ENCODE results near the gene DNAJC30. TPM values are rescaled to one million over a fixed set of nuclear protein-coding genes. Genes with fewer than 3 reads are reported as not detected.
A peak's percentile ranks its signal among the peaks of the same experiment; 100 is the strongest.

DNAJC30 gene
- total RNA-seq, 1 donor from 2014 or later, result 14.7 TPM

DNA sequence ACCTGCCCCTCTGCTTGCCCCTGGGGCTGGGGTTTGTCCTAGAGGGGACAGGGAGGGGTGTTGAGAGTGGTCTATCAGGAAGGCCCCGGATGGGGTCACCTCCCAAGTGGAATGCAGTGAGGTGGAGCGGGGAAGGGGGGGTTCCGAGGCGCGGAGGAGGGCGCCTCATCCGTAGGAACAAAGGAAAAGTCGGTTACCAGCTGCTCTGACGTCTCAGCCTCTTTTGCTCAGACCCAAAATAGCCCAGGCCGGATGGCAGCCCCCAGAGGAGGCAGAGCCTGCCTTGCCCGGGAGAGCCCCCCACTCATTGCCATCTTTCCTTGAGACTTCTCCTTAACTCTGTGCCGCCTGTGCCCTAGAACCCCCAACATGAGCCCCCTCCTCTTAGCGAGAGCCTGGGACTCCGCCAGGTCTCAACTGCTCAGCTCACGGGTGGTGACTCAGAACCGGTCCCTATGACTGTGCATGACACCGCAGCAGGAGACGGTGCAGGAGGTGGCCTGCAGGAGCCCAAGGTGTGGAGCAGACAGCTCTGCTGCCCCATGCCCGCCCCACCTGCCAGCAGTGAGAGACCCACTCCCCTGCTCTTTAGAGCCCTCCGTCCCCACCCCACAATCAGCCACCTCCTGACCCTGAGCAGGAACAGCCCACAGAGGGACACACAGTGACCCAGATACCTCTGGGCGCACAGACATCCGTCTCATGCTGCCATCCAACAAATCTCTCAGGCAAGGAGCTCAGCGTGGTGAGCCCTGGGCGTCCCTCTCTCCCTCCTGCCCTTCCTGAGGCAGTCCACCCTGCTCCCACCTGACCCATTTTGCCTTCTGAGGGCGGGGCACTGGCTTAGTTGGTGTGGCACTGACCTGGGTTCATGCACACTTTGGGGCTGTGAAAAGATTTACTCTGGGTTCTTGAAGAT lies 23.1 kb upstream of the DNAJC30 start:
- TF ChIP-seq, protein P1, sequence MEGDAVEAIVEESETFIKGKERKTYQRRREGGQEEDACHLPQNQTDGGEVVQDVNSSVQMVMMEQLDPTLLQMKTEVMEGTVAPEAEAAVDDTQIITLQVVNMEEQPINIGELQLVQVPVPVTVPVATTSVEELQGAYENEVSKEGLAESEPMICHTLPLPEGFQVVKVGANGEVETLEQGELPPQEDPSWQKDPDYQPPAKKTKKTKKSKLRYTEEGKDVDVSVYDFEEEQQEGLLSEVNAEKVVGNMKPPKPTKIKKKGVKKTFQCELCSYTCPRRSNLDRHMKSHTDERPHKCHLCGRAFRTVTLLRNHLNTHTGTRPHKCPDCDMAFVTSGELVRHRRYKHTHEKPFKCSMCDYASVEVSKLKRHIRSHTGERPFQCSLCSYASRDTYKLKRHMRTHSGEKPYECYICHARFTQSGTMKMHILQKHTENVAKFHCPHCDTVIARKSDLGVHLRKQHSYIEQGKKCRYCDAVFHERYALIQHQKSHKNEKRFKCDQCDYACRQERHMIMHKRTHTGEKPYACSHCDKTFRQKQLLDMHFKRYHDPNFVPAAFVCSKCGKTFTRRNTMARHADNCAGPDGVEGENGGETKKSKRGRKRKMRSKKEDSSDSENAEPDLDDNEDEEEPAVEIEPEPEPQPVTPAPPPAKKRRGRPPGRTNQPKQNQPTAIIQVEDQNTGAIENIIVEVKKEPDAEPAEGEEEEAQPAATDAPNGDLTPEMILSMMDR (conservative IDR thresholded peaks at IDR 0.05), result no peak
- Mint-ChIP-seq H3K27ac (no peak overlapping the region), H3K4me1 (ENCODE audit: unreplicated experiment) (peaks cover 9% of the 10 kb centered on the region), H3K4me3 (no peak overlapping the region), H3K27me3 (no peaks in the 10 kb centered on the region), H3K36me3 (peaks cover 9% of the 10 kb centered on the region), H3K9me3 (no peaks in the 10 kb centered on the region)
- no peak for DNase-seq (ENCODE audit: extremely low spot score, unreplicated experiment)

DNA sequence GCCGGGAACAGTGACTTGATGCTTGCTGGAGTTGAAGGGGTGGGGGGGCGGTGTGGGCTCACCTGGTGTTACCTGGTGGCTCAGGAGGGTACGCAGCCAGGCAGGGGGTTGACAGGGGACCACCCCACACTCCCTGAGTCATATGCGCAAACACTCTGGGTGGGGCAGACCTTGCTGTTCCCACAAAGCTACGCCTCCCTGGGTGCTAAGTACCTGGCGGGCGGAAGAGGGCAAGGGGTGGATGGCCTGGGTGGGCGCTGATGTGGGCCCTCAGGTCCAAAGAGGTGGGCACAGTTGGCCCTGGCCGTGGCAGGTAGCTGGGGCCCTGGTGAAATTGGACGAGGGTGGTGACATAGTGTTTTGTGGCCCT lies 22.3 kb upstream of the DNAJC30 start:
- H3K36me3 Mint-ChIP-seq, result peaks cover 9% of the 10 kb centered on the region
- H3K4me3 Mint-ChIP-seq, result no peak overlapping the region
- no peaks in the 10 kb centered on the region for H3K9me3 Mint-ChIP-seq
- TF ChIP-seq, protein P1 (conservative IDR thresholded peaks at IDR 0.05), result no peak
- no peak overlapping the region for H3K27ac Mint-ChIP-seq
- H3K27me3 Mint-ChIP-seq, result no peaks in the 10 kb centered on the region
- DNase-seq (ENCODE audit: extremely low spot score, unreplicated experiment), result no peak
- H3K4me1 Mint-ChIP-seq (ENCODE audit: unreplicated experiment), result peaks cover 10% of the 10 kb centered on the region

DNA sequence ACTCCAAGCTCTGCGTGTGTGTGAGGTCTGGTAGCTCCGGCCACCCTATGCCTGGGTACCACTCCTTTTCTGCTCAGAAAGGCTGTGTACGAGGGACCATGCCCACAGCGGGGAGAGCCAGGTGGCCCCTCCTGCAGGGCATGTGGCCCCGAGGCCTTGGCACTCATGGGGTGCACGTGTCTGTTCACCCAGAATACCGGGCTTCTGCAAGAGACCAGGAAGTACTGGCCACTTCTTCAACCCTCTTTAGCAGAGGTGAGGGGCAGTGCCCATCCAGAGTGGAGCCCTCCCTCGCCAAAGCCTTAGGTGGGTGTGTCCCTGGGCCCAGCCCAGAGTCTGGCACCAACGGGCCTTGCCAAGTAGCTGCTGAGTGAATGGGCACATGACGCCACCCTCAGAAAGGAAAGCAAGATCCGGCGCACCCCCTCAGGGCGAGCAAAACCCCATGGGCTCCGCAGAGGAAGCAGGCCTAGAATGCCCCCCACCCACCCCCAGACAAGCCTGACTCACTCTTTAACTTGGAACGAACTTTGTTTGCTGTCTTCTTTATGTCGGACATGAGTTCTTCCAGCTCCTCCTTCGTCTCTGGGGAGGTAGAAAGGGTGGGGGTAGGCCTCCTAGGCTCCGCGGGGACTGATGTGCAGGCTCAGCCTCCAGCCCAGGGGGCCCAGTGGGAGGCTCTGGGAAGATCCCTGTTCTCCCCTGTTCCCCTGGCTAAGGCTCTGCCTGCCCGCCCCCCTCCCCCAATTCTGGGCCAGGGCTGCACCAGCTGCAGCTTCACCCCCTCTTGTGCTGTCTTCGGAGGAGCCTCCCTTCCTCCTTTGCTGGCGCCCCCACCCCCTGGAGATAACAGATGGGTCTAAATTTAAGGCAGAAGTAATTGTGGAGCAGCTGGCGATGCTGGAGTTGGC lies 21.6 kb upstream of the DNAJC30 start:
- Mint-ChIP-seq H3K4me1 (ENCODE audit: unreplicated experiment) (peaks cover 10% of the 10 kb centered on the region), H3K27me3 (no peaks in the 10 kb centered on the region), H3K36me3 (peaks cover 9% of the 10 kb centered on the region), H3K27ac (no peak overlapping the region), H3K9me3 (no peaks in the 10 kb centered on the region), H3K4me3 (no peak overlapping the region)
- TF ChIP-seq, protein P1 (conservative IDR thresholded peaks at IDR 0.05), result no peak
- no peak for DNase-seq (ENCODE audit: extremely low spot score, unreplicated experiment)

DNA sequence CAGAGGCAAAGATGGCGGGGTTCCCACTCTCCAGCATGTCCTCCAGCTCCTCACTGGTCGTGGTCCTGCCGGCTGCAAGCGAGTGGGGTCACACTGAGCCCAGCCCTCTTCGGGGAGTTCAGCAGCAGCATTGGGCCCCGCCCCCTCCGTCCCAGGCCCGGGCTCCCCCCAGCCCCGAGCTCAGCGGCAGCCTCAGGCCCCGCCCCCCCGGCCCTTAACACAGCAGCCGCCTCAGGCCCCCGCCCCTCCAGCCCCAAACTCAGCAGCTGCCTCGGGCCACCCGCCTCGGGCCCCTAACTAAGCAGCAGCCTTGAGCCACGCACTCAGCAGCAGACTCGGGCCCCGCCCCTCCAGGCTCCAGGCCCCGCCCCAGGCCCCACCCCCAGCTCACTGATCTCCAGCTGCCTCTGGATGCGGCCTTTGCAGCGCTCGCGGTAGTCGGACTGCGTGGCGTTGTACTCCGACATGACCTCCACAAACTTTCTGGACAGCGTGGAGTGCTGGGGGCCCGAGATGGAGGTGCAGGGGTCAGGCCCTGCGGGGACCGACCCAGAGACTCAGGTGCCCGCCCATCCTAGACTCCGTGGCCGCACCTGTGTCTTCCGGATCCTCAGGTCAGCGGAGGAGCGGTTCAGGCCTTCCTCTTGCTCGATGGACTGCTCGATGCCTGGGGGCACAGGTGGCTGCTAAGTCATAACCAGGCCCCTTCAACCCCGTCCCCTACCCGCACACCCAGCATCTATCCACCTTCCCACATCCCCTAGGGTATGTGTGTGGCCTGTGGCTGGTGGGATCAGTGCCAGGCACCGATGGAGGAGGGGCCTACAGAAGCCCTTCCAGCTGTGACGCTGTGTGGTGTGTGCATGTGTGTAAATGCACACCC lies 20.7 kb upstream of the DNAJC30 start:
- no peak for DNase-seq (ENCODE audit: extremely low spot score, unreplicated experiment)
- Mint-ChIP-seq H3K4me3 (no peak overlapping the region), H3K27me3 (no peaks in the 10 kb centered on the region), H3K36me3 (peaks cover 9% of the 10 kb centered on the region), H3K4me1 (ENCODE audit: unreplicated experiment) (peaks cover 10% of the 10 kb centered on the region), H3K27ac (no peak overlapping the region), H3K9me3 (no peaks in the 10 kb centered on the region)
- TF ChIP-seq, protein P1 (conservative IDR thresholded peaks at IDR 0.05), result no peak

DNA sequence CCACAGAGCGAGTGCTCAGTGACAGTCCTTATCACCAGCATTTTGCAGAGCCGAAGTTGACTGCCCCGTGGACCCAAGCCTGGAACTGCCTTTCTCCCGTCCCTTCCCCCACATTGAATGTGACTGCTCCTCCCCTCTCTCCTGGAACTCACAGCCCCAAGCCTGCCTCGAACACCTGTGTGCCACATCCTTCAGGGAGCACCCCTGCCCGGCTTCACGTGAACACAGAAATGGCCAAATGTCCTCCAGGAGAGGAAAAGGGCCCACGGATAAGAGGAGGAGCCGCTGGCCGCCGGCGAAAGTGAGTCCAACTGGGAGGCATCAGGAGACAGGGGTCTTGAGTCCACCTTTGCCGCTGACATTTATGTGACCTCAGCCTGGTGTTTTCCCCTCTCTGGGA lies 20.0 kb upstream of the DNAJC30 start:
- DNase-seq (ENCODE audit: extremely low spot score, unreplicated experiment), result no peak
- Mint-ChIP-seq H3K36me3 (peaks cover 9% of the 10 kb centered on the region), H3K27ac (peak overlapping the region; percentile 39), H3K4me3 (no peak overlapping the region), H3K27me3 (no peaks in the 10 kb centered on the region), H3K9me3 (no peaks in the 10 kb centered on the region), H3K4me1 (ENCODE audit: unreplicated experiment) (peaks cover 10% of the 10 kb centered on the region)
- TF ChIP-seq, protein P1 (conservative IDR thresholded peaks at IDR 0.05), result no peak
